DOHH2 (cell line): ENCODE results near the gene PTPN14.
"Not testable (repeated sequence)": the region's sequence is repeated elsewhere in the genome, so short reads cannot be mapped to it uniquely, and the experiment has no call there.

Source experiments
- H3F3A ChIP-seq: fragments of 200-600 bp; sonication (generic), shearing (Covaris generic); 2 replicates; pipeline ENCODE4 v1.6.0; 2016; ENCODE audit warnings: antibody characterized with exemption, mild to moderate bottlenecking; ENCODE audit not compliant: control insufficient read depth, insufficient read depth
- H3K27ac ChIP-seq: fragments of 200-600 bp; sonication (generic); 2 replicates; pipeline ENCODE4 v1.5.1; 2014; ENCODE audit warnings: low read depth, mild to moderate bottlenecking, low read length, moderate library complexity
- H3K27me3 ChIP-seq: fragments of 200-600 bp; sonication (generic); 2 replicates; pipeline ENCODE4 v1.6.1; 2014; ENCODE audit warnings: mild to moderate bottlenecking, low read length, mixed read lengths; ENCODE audit not compliant: control insufficient read depth
- H3K36me3 ChIP-seq: fragments of 200-600 bp; sonication (generic); 2 replicates; pipeline ENCODE4 v1.6.1; 2014; ENCODE audit warnings: mild to moderate bottlenecking, low read length, moderate library complexity, mixed read lengths; ENCODE audit not compliant: control insufficient read depth
- H3K4me1 ChIP-seq: fragments of 200-600 bp; sonication (generic); 2 replicates; pipeline ENCODE4 v1.6.1; 2014; ENCODE audit warnings: mild to moderate bottlenecking, low read length, mixed read lengths; ENCODE audit not compliant: control insufficient read depth
- H3K4me2 ChIP-seq: fragments of 200-600 bp; sonication (generic); 2 replicates; pipeline ENCODE4 v1.6.0; 2014; ENCODE audit warnings: mild to moderate bottlenecking, low read length, moderate library complexity
- H3K4me3 ChIP-seq: fragments of 200-600 bp; sonication (generic); 2 replicates; pipeline ENCODE4 v1.5.1; 2014; ENCODE audit warnings: mild to moderate bottlenecking, low read length, mixed read lengths
- H3K79me2 ChIP-seq: fragments of 200-600 bp; sonication (generic); 2 replicates; pipeline ENCODE4 v1.6.1; 2014; ENCODE audit warnings: mild to moderate bottlenecking, low read length, mixed read lengths; ENCODE audit not compliant: control insufficient read depth
- H3K9me2 ChIP-seq: fragments of 200-600 bp; sonication (generic); replicated peaks from 2 replicates; pipeline ENCODE4 v1.6.1; 2014; ENCODE audit warnings: mild to moderate bottlenecking, low read length, mixed read lengths; ENCODE audit not compliant: control insufficient read depth
- H3K9me3 ChIP-seq: fragments of 200-600 bp; sonication (generic); 2 replicates; pipeline ENCODE4 v1.6.1; 2014; ENCODE audit warnings: antibody characterized with exemption, low read length, mixed read lengths; ENCODE audit not compliant: control insufficient read depth, insufficient read depth
- H4K20me1 ChIP-seq: fragments of 200-600 bp; sonication (generic); 2 replicates; pipeline ENCODE4 v1.6.0; 2014; ENCODE audit warnings: low read depth, mild to moderate bottlenecking, antibody characterized with exemption, low read length, moderate library complexity; ENCODE audit not compliant: control insufficient read depth, insufficient read depth
- CTCF ChIP-seq: fragments of 200-600 bp; sonication (generic); IDR thresholded peaks from one replicate; pipeline ENCODE4 v1.5.1; 2014; ENCODE audit warnings: antibody characterized with exemption, mild to moderate bottlenecking, low read depth, low read length; ENCODE audit not compliant: poor library complexity, severe bottlenecking
- EZH2phosphoT487 ChIP-seq: fragments of 200-600 bp; sonication (generic); IDR thresholded peaks from 2 replicates; pipeline ENCODE4 v1.6.1; 2017; ENCODE audit warnings: borderline replicate concordance, mild to moderate bottlenecking, antibody characterized with exemption, low read length, moderate library complexity, mixed read lengths

The PTPN14 gene

GRCh38 chr1:214525535-214526019, 25.8 kb downstream of the PTPN14 start:
- TF ChIP-seq CTCF: no peak
- TF ChIP-seq EZH2phosphoT487: no peak
- no peaks in the 10 kb centered on the region for H3K9me3 ChIP-seq
- H3F3A ChIP-seq: no peaks in the 10 kb centered on the region
- no peaks in the 10 kb centered on the region for H3K4me1 ChIP-seq
- no peak overlapping the region for H3K4me3 ChIP-seq
- H4K20me1 ChIP-seq: no peaks in the 10 kb centered on the region
- H3K27ac ChIP-seq: no peak overlapping the region
- H3K9me2 ChIP-seq: no peaks in the 10 kb centered on the region
- H3K27me3 ChIP-seq: no peaks in the 10 kb centered on the region
- H3K4me2 ChIP-seq: no peak overlapping the region
- no peaks in the 10 kb centered on the region for H3K36me3 ChIP-seq
- no peaks in the 10 kb centered on the region for H3K79me2 ChIP-seq

GRCh38 chr1:214524824-214525223, 26.6 kb downstream of the PTPN14 start:
- TF ChIP-seq EZH2phosphoT487 (no peak), CTCF (no peak)
- H3K4me1 ChIP-seq: no peaks in the 10 kb centered on the region

DNA sequence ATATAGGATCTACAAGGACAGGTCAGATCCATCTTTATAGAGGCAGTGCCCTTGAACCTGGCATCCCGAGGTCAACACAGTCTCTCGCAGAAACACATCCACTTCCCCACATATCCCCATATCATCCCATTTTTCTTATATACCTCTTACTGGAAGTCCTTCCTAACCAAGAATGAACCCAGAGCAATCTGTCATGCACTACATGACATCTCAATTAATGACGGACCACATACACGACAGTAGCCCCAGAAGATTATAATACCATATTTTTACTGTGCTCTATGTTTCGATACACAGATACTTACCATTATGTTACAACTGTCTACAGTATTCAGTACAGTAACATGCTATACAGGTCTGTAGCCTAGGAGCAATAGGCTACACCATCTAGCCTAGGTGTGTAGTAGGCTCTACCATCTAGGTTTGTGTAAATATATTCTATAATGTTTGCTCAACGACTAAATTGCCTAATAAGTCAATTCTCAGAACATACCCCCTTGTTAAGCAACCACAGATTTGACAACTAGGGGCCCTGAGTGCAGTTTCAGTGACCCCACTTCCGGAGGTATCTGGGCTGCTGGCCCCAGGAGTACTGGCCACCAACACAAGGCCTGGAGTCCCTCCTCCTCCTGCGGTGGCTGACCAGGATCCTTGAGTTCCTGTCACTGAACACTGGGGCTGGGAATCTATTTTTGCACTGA, 28.1 kb downstream of the PTPN14 start:
- no peak for TF ChIP-seq EZH2phosphoT487
- TF ChIP-seq CTCF: no peak
- H3K27ac ChIP-seq: no peak overlapping the region
- H4K20me1 ChIP-seq: no peaks in the 10 kb centered on the region
- no peaks in the 10 kb centered on the region for H3K79me2 ChIP-seq
- H3K9me2 ChIP-seq: no peaks in the 10 kb centered on the region
- no peak overlapping the region for H3K4me3 ChIP-seq
- no peaks in the 10 kb centered on the region for H3K4me1 ChIP-seq
- no peaks in the 10 kb centered on the region for H3K9me3 ChIP-seq
- H3F3A ChIP-seq: no peaks in the 10 kb centered on the region
- no peaks in the 10 kb centered on the region for H3K27me3 ChIP-seq
- no peak overlapping the region for H3K4me2 ChIP-seq
- no peaks in the 10 kb centered on the region for H3K36me3 ChIP-seq

More at GRCh38 chr1:214524824-214525223, 26.6 kb downstream of the PTPN14 start:
- Histone ChIP-seq H3K27me3 (no peaks in the 10 kb centered on the region), H3K36me3 (no peaks in the 10 kb centered on the region), H3K27ac (no peak overlapping the region), H4K20me1 (no peaks in the 10 kb centered on the region), H3K79me2 (no peaks in the 10 kb centered on the region), H3K9me2 (no peaks in the 10 kb centered on the region), H3K4me3 (no peak overlapping the region), H3K9me3 (no peaks in the 10 kb centered on the region), H3K4me2 (no peak overlapping the region), H3F3A (no peaks in the 10 kb centered on the region)

- H3K27me3 ChIP-seq, H3K9me2 ChIP-seq, H3K4me3 ChIP-seq, H3K4me2 ChIP-seq, H3K9me3 ChIP-seq, H3K27ac ChIP-seq, H4K20me1 ChIP-seq, H3K36me3 ChIP-seq, H3K4me1 ChIP-seq, H3K79me2 ChIP-seq, H3F3A ChIP-seq: not testable (repeated sequence)
These were observed 29.9 kb downstream of the PTPN14 start for GRCh38 chr1:214521458-214521857.
